Measurements from ENCODE around the gene C8G. TPM values are rescaled to one million over a fixed set of nuclear protein-coding genes. Genes with fewer than 3 reads are reported as not detected.

Gene C8G
- total and polyA plus RNA-seq, 2 of the 4 experiments (the other 2 are of a cell fraction), result 0.80 TPM; not detected in 1

- TF ChIP-seq BHLHE40 (IDR thresholded peaks at IDR 0.05; ENCODE audit: low read depth, low read length) (peak; percentile 32; the same call in 1 of the 2 replicates), MAFK (IDR thresholded peaks at IDR 0.05; ENCODE audit: low read depth, low read length) (no peak)
Measured at GRCh38 chr9:136944212-136944518, 878 bp upstream of the C8G start (continued).

GRCh38 chr9:136945333-136946227, 537 bp downstream of the C8G start:
- H3K4me2 ChIP-seq (ENCODE audit: low read depth, low read length), result no peak overlapping the region
- no peak overlapping the region for H3K4ac ChIP-seq (ENCODE audit: low read depth, low read length)
- DNase-seq (no peak), ATAC-seq (ENCODE audit: low read depth) (no peak)
- H3K9me3 ChIP-seq (ENCODE audit: control insufficient read depth, insufficient read depth, low read length), result no peaks in the 10 kb centered on the region
- 84% methylated on average over 13 of the region's 30 CpGs; no CpG with 5 or more reads in 1 of the 2 experiments for WGBS, 2 experiments (ENCODE audit: extremely low coverage in 2 of 2, insufficient read length in 1 of 2)
- H2BK5ac ChIP-seq (ENCODE audit: low read depth, low read length, poor library complexity, severe bottlenecking), result no peak overlapping the region
- no peak overlapping the region for H2BK15ac ChIP-seq (ENCODE audit: low read depth, low read length)
- in situ Hi-C loops (cut with MboI; ENCODE audit: low sequenced_read_pairs) (no loop called here), dilution Hi-C loops (cut with HindIII; ENCODE audit: low sequenced_read_pairs, unreplicated experiment) (no loop called here), intact Hi-C loops (cut with micrococcal nuclease) (loop anchor here (2.0 kb wide), 1 partner anchor 97 kb away; the partner anchor contains the start of gene PHPT1)
- H3K36me3 ChIP-seq (ENCODE audit: control insufficient read depth, insufficient read depth, low read length), result peaks cover 24% of the 10 kb centered on the region
- no peak overlapping the region; a peak in 1 of 4 replicates for H4K8ac ChIP-seq (ENCODE audit: low read depth in 2 of 2, low read length in 2 of 2)
- H4K91ac ChIP-seq (ENCODE audit: insufficient read depth, low read depth, low read length), result no peak overlapping the region
- H4K20me1 ChIP-seq (ENCODE audit: insufficient read depth, low read length), result peaks cover 15% of the 10 kb centered on the region
- H2BK120ac ChIP-seq (ENCODE audit: low read depth, low read length), result no peak overlapping the region
- BruUV-seq (replicated peaks), result no TSS peak
- H2AK9ac ChIP-seq (replicated peaks; ENCODE audit: low read depth, low read length, poor library complexity), result peak overlapping the region; percentile 33
- TF ChIP-seq CTCF (conservative IDR thresholded peaks at IDR 0.05; ENCODE audit: low read depth, low read length), result no peak
- TF ChIP-seq POLR2A (IDR thresholded peaks at IDR 0.05; ENCODE audit: low read depth, low read length), result no peak
- no peak for TF ChIP-seq MAZ (IDR thresholded peaks at IDR 0.05; ENCODE audit: borderline replicate concordance, low read depth, low read length)
- TF ChIP-seq ELK1 (IDR thresholded peaks at IDR 0.05; ENCODE audit: borderline replicate concordance, low read depth, low read length), result no peak
- TF ChIP-seq NFE2L2 (IDR thresholded peaks at IDR 0.05; ENCODE audit: low read depth, low read length), result no peak
- no peak for TF ChIP-seq CEBPB (IDR thresholded peaks at IDR 0.05; ENCODE audit: low read depth, low read length)
- no peak for TF ChIP-seq BHLHE40 (IDR thresholded peaks at IDR 0.05; ENCODE audit: low read depth, low read length)
- TF ChIP-seq USF2 (IDR thresholded peaks at IDR 0.05; ENCODE audit: low read depth, low read length), result no peak
- TF ChIP-seq MXI1 (IDR thresholded peaks at IDR 0.05; ENCODE audit: borderline replicate concordance, low read depth, low read length), result no peak
- no peak for TF ChIP-seq RFX5 (IDR thresholded peaks at IDR 0.05; ENCODE audit: low read depth, low read length)
- no peak for TF ChIP-seq MAFK (IDR thresholded peaks at IDR 0.05; ENCODE audit: low read depth, low read length)
- H3K4me3 ChIP-seq (ENCODE audit: insufficient read depth, low read depth, low read length), result no peak overlapping the region
- POLR2A ChIA-PET (ENCODE audit: unreplicated experiment), result no interaction called here
- CTCF ChIA-PET, result interaction anchor here (0.7 kb wide), 1 partner anchor 27 kb away, joined by 4 read pairs; no protein-coding TSS in a partner anchor
- H2BK20ac ChIP-seq (ENCODE audit: low read depth, low read length), result no peak overlapping the region
- H2AK5ac ChIP-seq (ENCODE audit: low read depth, low read length), result no peak overlapping the region
- no peak overlapping the region for H3K56ac ChIP-seq (ENCODE audit: extremely low read depth, insufficient read depth, low read length)
- no peaks in the 10 kb centered on the region for H3K27me3 ChIP-seq (ENCODE audit: control insufficient read depth, insufficient read depth, low read length)
- no peak overlapping the region; the same call in 1 of the 2 replicates for H4K5ac ChIP-seq (ENCODE audit: low read depth, low read length)
- H3K9ac ChIP-seq (ENCODE audit: low read depth, low read length), result no peak overlapping the region
- peaks cover 4% of the 10 kb centered on the region for H3K4me1 ChIP-seq (ENCODE audit: control insufficient read depth, insufficient read depth, low read length)
- no peak overlapping the region for H3K14ac ChIP-seq (replicated peaks; ENCODE audit: low read depth, low read length)
- H3K18ac ChIP-seq (ENCODE audit: low read depth, low read length), result no peak overlapping the region
- H3K23ac ChIP-seq (ENCODE audit: low read depth, low read length), result no peak overlapping the region
- H3K9me1 ChIP-seq (ENCODE audit: insufficient read depth, low read length), result peaks cover 4% of the 10 kb centered on the region
- H3K27ac ChIP-seq (ENCODE audit: insufficient read depth, low read length), result no peak overlapping the region
- H3K79me1 ChIP-seq (ENCODE audit: low read depth in 1 of 2, low read length in 2 of 2), result peaks cover 0 to 28% of the 10 kb centered on the region in 2 experiments; a peak in 3 of 4 replicates
- H2AFZ ChIP-seq (replicated peaks; ENCODE audit: low read length, poor library complexity), result no peak overlapping the region

Data from IMR-90 (cell line).